Activated CD8-positive, alpha-beta T cell treated with anti-CD3 and anti-CD28 coated beads for 36 hours (primary cell): ENCODE results near the gene ADD3. TPM values are rescaled to one million over a fixed set of nuclear protein-coding genes. Genes with fewer than 3 reads are reported as not detected.

Source experiments
- ATAC-seq: fragments of 200-7000 bp; cut with Tn5 transposase; one replicate; pipeline ENCODE4 v1.10.0; 2021; ENCODE audit warnings: mild to moderate bottlenecking, moderate library complexity
- CTCF ChIA-PET: fragments of 350-600 bp; sonication (Branson Sonifier 250); formaldehyde crosslinking; loops from one replicate; lab custom pipeline; 2021; ENCODE audit warnings: antibody characterized with exemption; lab: Charles Lee
- POLR2A ChIA-PET: fragments of 350-600 bp; sonication (Branson Sonifier 250); formaldehyde crosslinking; loops from one replicate; lab custom pipeline; 2021; ENCODE audit warnings: antibody characterized with exemption; lab: Charles Lee
- DNase-seq: peaks from one replicate; pipeline ENCODE4 v3.0.0-alpha.2; 2020
- H3K27ac Mint-ChIP-seq: one replicate; pipeline ENCODE4 v1.8.0; 2021; ENCODE audit warnings: mild to moderate bottlenecking, mixed read lengths
- H3K27me3 Mint-ChIP-seq: one replicate; pipeline ENCODE4 v1.8.0; 2021; ENCODE audit warnings: mixed read lengths
- H3K36me3 Mint-ChIP-seq: one replicate; pipeline ENCODE4 v1.8.0; 2021; ENCODE audit warnings: low read depth, mixed read lengths
- H3K4me1 Mint-ChIP-seq: one replicate; pipeline ENCODE4 v1.8.0; 2021; ENCODE audit warnings: low read depth, mixed read lengths
- H3K4me3 Mint-ChIP-seq: one replicate; pipeline ENCODE4 v1.8.0; 2021; ENCODE audit warnings: mild to moderate bottlenecking, moderate library complexity, mixed read lengths
- H3K9me3 Mint-ChIP-seq: one replicate; pipeline ENCODE4 v1.8.0; 2021; ENCODE audit warnings: mixed read lengths
- CTCF ChIP-seq: fragments of 200-600 bp; IDR thresholded peaks from one replicate; pipeline ENCODE4 v1.8.0; 2022; ENCODE audit warnings: antibody characterized with exemption, mild to moderate bottlenecking
- intact Hi-C: fragments of 100-400 bp; cut with micrococcal nuclease; formaldehyde crosslinking; loops from one replicate; pipeline ENCODE4 v1.10.0; 2022
- total RNA-seq, 2 experiments: library from RNA; stranded (reverse); gene quantifications; one replicate each; pipeline ENCODE4 v1.2.3, GENCODE V29; 2021

Gene ADD3
- total RNA-seq, 2 experiments from 2014 or later: 66.8 to 77.0 TPM

GRCh38 chr10:110172155-110172554 lies 164.4 kb downstream of the ADD3 start:
- CTCF ChIA-PET: no interaction called here
- ATAC-seq (no peak), DNase-seq (no peak)
- POLR2A ChIA-PET: no interaction called here
- Mint-ChIP-seq H3K4me3 (no peak overlapping the region), H3K4me1 (peaks cover 14% of the 10 kb centered on the region), H3K36me3 (no peaks in the 10 kb centered on the region), H3K27me3 (peaks cover 56% of the 10 kb centered on the region), H3K9me3 (no peaks in the 10 kb centered on the region), H3K27ac (no peak overlapping the region)
- intact Hi-C loops: no loop called here
- TF ChIP-seq CTCF: no peak

GRCh38 chr10:110174201-110174600 lies 166.4 kb downstream of the ADD3 start:
- no peak for DNase-seq
- Mint-ChIP-seq H3K4me1 (peaks cover 2% of the 10 kb centered on the region), H3K9me3 (no peaks in the 10 kb centered on the region), H3K36me3 (no peaks in the 10 kb centered on the region), H3K4me3 (no peak overlapping the region), H3K27ac (no peak overlapping the region), H3K27me3 (peaks cover 50% of the 10 kb centered on the region)
- intact Hi-C loops: no loop called here
- ChIA-PET CTCF (interaction anchor here (1.7 kb wide), 1 partner anchor 21 kb away, joined by 4 read pairs; no protein-coding TSS in a partner anchor), POLR2A (no interaction called here)
- TF ChIP-seq CTCF: no peak
- ATAC-seq: no peak

DNA sequence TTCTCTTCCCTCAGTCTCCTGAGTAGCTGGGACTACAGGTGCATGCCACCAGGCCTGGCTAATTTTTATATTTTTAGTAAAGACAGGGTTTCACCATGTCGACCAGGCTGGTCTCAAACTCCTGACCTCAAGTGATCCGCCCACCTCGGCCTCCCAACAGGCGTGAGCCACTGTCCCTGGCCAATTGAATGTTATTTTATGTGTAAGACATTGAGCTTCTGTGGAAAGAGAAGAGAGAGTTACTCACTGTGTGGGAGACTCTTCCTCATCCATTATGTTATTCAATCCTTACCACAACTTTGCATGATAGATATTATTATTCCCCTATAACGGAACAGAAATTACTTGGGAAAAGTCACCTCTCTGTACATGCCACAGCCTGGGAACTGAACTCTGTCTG lies 167.0 kb downstream of the ADD3 start:
- Mint-ChIP-seq H3K4me3 (no peak overlapping the region), H3K27me3 (peaks cover 49% of the 10 kb centered on the region), H3K36me3 (no peaks in the 10 kb centered on the region), H3K27ac (no peak overlapping the region), H3K4me1 (peaks cover 2% of the 10 kb centered on the region), H3K9me3 (no peaks in the 10 kb centered on the region)
- no peak for TF ChIP-seq CTCF
- ChIA-PET CTCF (interaction anchor here (0.8 to 1.7 kb wide), 2 partner anchors 10 to 21 kb away, joined by 3 to 4 read pairs; no protein-coding TSS in a partner anchor), POLR2A (no interaction called here)
- intact Hi-C loops: no loop called here
- ATAC-seq (no peak), DNase-seq (no peak)

DNA sequence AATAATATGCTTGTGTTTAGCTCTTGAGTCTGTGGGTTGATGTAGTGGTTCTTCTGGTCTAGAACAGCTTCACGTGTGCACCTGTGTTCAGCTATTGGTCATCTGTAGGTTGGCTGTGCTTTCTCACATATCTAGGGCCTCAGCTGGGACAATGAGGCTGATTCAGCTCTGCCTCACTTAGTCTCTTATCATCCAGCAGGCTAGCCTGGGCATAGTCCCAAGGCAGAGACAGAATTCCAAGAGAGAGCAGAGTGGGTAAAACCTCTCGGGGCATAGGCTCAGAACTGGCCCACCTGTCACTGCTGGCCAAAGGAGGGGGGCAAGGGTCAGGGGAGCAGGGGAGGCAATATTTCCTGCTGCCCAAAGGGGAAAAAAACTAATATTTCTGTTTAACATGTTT lies 167.6 kb downstream of the ADD3 start:
- no peak for DNase-seq
- Mint-ChIP-seq H3K27me3 (peaks cover 44% of the 10 kb centered on the region), H3K4me3 (no peak overlapping the region), H3K27ac (no peak overlapping the region), H3K4me1 (peaks cover 2% of the 10 kb centered on the region), H3K36me3 (no peaks in the 10 kb centered on the region), H3K9me3 (no peaks in the 10 kb centered on the region)
- intact Hi-C loops: no loop called here
- ChIA-PET POLR2A (no interaction called here), CTCF (interaction anchor here (0.8 to 1.7 kb wide), 2 partner anchors 11 to 20 kb away, joined by 3 to 4 read pairs; no protein-coding TSS in a partner anchor)
- no peak for ATAC-seq
- TF ChIP-seq CTCF: no peak

DNA sequence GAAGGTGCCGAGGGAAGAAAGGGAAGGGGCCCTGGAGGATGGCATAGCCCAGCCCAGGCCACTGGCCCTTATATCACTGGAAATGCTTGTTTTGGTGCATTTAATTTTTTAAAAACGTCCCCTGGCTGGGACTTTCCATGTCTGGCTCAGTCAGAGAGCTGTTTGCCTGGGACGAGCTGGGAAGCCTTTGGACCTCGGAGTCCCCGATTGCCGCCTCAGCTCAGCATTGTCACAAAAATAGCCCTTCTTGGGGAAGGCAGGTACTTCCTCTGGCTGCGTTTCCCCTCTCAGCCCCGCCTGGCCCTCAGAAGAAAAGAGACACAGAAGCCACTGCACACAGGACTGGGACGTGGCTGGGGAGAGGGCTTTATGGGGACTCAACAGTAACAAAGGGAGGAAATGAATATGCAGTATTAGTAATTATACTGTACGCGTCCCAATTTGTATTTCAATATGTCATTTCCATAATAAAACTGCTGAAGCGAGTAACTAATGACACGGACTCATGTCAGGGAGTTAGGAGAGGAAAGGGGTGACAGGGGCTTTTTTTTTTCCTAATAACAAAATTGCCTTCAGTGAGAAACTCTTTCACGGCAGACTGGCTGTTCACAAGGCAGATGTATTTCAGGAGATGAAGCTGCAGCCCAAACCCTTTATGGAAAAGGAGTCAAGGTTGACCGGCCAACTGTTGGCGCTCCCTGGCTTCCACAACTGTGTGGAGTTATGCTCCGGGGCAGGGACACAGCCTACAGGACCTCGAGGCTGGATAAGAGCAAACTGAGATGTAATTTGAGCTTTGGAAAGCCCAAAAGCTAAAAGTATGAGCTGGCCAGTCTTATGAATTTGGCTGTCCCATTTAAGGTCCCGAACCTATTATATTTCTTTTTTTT lies 168.6 kb downstream of the ADD3 start:
- ATAC-seq (no peak), DNase-seq (no peak)
- no peaks in the 10 kb centered on the region for H3K9me3 Mint-ChIP-seq
- H3K27ac Mint-ChIP-seq: no peak overlapping the region
- peaks cover 36% of the 10 kb centered on the region for H3K27me3 Mint-ChIP-seq
- CTCF ChIA-PET: interaction anchor here (1.3 kb wide), 1 partner anchor 36 kb away, joined by 4 read pairs; no protein-coding TSS in a partner anchor
- POLR2A ChIA-PET: interaction anchor here (0.7 kb wide), 1 partner anchor 24 kb away, joined by 4 read pairs; no protein-coding TSS in a partner anchor
- H3K4me3 Mint-ChIP-seq: no peak overlapping the region
- H3K36me3 Mint-ChIP-seq: no peaks in the 10 kb centered on the region
- H3K4me1 Mint-ChIP-seq: no peaks in the 10 kb centered on the region
- TF ChIP-seq CTCF: no peak
- intact Hi-C loops: no loop called here
